Breast epithelium (tissue), 3 donors: ENCODE data around the gene SH3GL3.

ENCODE experiments used
- CTCF ChIP-seq, 3 donors: fragments of 450-650 bp; IDR thresholded peaks; one replicate each; pipeline ENCODE4 v1.5.1; 2016 to 2017; ENCODE audit warnings: antibody characterized with exemption in 3 of 3, mild to moderate bottlenecking in 3 of 3, moderate library complexity in 3 of 3
- POLR2A ChIP-seq: fragments of 450-650 bp; IDR thresholded peaks from one replicate; pipeline ENCODE4 v1.6.1; 2016; ENCODE audit warnings: antibody characterized with exemption, mild to moderate bottlenecking, moderate library complexity

- TF ChIP-seq CTCF (IDR thresholded peaks at IDR 0.05) (no peak), POLR2A (no peak)
These were observed 111.0 kb downstream of the SH3GL3 start for GRCh38 chr15:83558146-83558545.
